Keratinocyte (primary cell): ENCODE measurements around the gene CA5A.

Experiments
- EZH2 ChIP-seq: IDR thresholded peaks from one replicate; pipeline ENCODE4 v1.6.1; 2012; ENCODE audit warnings: inconsistent platforms, mild to moderate bottlenecking, low read length, moderate library complexity
- TF ChIP-seq, protein P1 (sequence below), 3 experiments: IDR thresholded peaks in 1 of 3; conservative IDR thresholded peaks in 1 of 3; optimal IDR thresholded peaks in 1 of 3; 2 replicates in 2 of 3; 3 replicates in 1 of 3; pipeline versions ENCODE3 to v1.5.1; 2011; ENCODE audit warnings: low read length in 3 of 3, mild to moderate bottlenecking in 3 of 3, moderate library complexity in 2 of 3, control low read depth in 1 of 3, inconsistent platforms in 1 of 3; ENCODE audit not compliant: insufficient read depth in 2 of 3; ENCODE audit errors: extremely low read depth in 1 of 3

- TF ChIP-seq EZH2: no peak
- TF ChIP-seq, protein P1, sequence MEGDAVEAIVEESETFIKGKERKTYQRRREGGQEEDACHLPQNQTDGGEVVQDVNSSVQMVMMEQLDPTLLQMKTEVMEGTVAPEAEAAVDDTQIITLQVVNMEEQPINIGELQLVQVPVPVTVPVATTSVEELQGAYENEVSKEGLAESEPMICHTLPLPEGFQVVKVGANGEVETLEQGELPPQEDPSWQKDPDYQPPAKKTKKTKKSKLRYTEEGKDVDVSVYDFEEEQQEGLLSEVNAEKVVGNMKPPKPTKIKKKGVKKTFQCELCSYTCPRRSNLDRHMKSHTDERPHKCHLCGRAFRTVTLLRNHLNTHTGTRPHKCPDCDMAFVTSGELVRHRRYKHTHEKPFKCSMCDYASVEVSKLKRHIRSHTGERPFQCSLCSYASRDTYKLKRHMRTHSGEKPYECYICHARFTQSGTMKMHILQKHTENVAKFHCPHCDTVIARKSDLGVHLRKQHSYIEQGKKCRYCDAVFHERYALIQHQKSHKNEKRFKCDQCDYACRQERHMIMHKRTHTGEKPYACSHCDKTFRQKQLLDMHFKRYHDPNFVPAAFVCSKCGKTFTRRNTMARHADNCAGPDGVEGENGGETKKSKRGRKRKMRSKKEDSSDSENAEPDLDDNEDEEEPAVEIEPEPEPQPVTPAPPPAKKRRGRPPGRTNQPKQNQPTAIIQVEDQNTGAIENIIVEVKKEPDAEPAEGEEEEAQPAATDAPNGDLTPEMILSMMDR (optimal IDR thresholded peaks at IDR 0.05 in 1 of 3, IDR thresholded peaks at IDR 0.05 in 1 of 3, conservative IDR thresholded peaks at IDR 0.05 in 1 of 3; ENCODE audit: extremely low read depth in 1 of 3, insufficient read depth in 2 of 3, low read length in 3 of 3): no peak
Observed at GRCh38 chr16:87946596-87947347, 10.4 kb upstream of the CA5A start.
